H1 (cell line): Measurements from ENCODE around the gene FAR2. TPM values are rescaled to one million over a fixed set of nuclear protein-coding genes. Genes with fewer than 3 reads are reported as not detected.

ENCODE experiments used
- CTCF ChIA-PET: fragments of 300-600 bp; sonication (Branson Sonifier 250); formaldehyde crosslinking; loops from one replicate; lab custom pipeline; 2021; ENCODE audit not compliant: partially characterized antibody; lab: Charles Lee
- POLR2A ChIA-PET: fragments of 300-600 bp; sonication (Branson Sonifier 250); formaldehyde crosslinking; loops from one replicate; lab custom pipeline; 2021; ENCODE audit warnings: inconsistent platforms; ENCODE audit not compliant: partially characterized antibody; lab: Charles Lee
- DNase-seq, 2 experiments: peaks; one replicate each; pipeline versions ENCODE4 v3.0.0 to v3.0.0-alpha.2; 2010 to 2022; ENCODE audit warnings: low spot score in 2 of 2, low read depth in 1 of 2, mixed read lengths in 1 of 2
- FAIRE-seq: peaks from 2 replicates; lab custom pipeline; 2011; peaks lifted over from hg19 to GRCh38; lab: Jason Lieb, UNC
- H2AFZ ChIP-seq: 2 replicates; pipeline ENCODE4 v1.8.1; 2012; ENCODE audit warnings: low read length, inconsistent platforms
- H2AK5ac ChIP-seq: 2 replicates; pipeline ENCODE4 v1.6.1; 2013; ENCODE audit warnings: low read depth, low read length
- H2BK120ac ChIP-seq: replicated peaks from 2 replicates; pipeline ENCODE3; 2013; ENCODE audit warnings: low read depth, low read length, inconsistent platforms
- H2BK12ac ChIP-seq: 2 replicates; pipeline ENCODE4 v1.6.1; 2013; ENCODE audit warnings: low read depth, low read length
- H2BK15ac ChIP-seq: 2 replicates; pipeline ENCODE4 v1.6.1; 2013; ENCODE audit warnings: low read length
- H2BK20ac ChIP-seq: 2 replicates; pipeline ENCODE4 v1.6.1; 2013; ENCODE audit warnings: low read length
- H2BK5ac ChIP-seq: 2 replicates; pipeline ENCODE4 v1.6.1; 2013; ENCODE audit warnings: low read depth, low read length
- H3K14ac ChIP-seq: 2 replicates; pipeline ENCODE4 v1.6.1; 2013; ENCODE audit warnings: inconsistent platforms; ENCODE audit not compliant: insufficient read length
- H3K18ac ChIP-seq: 2 replicates; pipeline ENCODE4 v1.6.1; 2013; ENCODE audit warnings: low read length; ENCODE audit errors: extremely low read depth
- H3K23ac ChIP-seq: 2 replicates; pipeline ENCODE4 v1.6.1; 2013; ENCODE audit warnings: inconsistent platforms; ENCODE audit not compliant: insufficient read length
- H3K23me2 ChIP-seq: 2 replicates; pipeline ENCODE4 v1.6.1; 2013; ENCODE audit warnings: low read depth, low read length
- H3K27ac ChIP-seq: 2 replicates; pipeline ENCODE4 v1.6.1; 2011; ENCODE audit warnings: low read depth, low read length, inconsistent platforms
- H3K27me3 ChIP-seq, 4 experiments: replicated peaks in 1 of 4; 1 replicate in 1 of 4; 2 replicates in 3 of 4; pipeline versions ENCODE4 v1.6.1 to v1.8.1; 2011 to 2013; ENCODE audit warnings: low read length in 3 of 4, mild to moderate bottlenecking in 3 of 4, inconsistent platforms in 2 of 4, mixed read lengths in 2 of 4, moderate library complexity in 1 of 4; ENCODE audit not compliant: control insufficient read depth in 3 of 4, insufficient read depth in 3 of 4; ENCODE audit errors: extremely low read depth in 1 of 4
- H3K36me3 ChIP-seq, 4 experiments: 2 replicates each; pipeline versions ENCODE4 v1.6.1 to v1.8.1; 2011 to 2013; ENCODE audit warnings: mild to moderate bottlenecking in 4 of 4, low read length in 3 of 4, moderate library complexity in 2 of 4, control low read depth in 1 of 4, inconsistent platforms in 1 of 4; ENCODE audit not compliant: insufficient read depth in 4 of 4, control insufficient read depth in 2 of 4
- H3K4ac ChIP-seq: replicated peaks from 2 replicates; pipeline ENCODE3; 2013; ENCODE audit warnings: low read length, low read depth, mixed read lengths, inconsistent platforms; ENCODE audit not compliant: insufficient read length
- H3K4me1 ChIP-seq, 4 experiments: replicated peaks in 1 of 4; 1 replicate in 1 of 4; 2 replicates in 3 of 4; pipeline versions ENCODE4 v1.6.1 to v1.8.1; 2011 to 2013; ENCODE audit warnings: low read length in 3 of 4, inconsistent platforms in 2 of 4, mixed read lengths in 1 of 4; ENCODE audit not compliant: insufficient read depth in 4 of 4, control insufficient read depth in 3 of 4
- H3K4me2 ChIP-seq, 2 experiments: 2 replicates each; pipeline versions ENCODE4 v1.6.1 to v1.8.1; 2011 to 2013; ENCODE audit warnings: low read depth in 2 of 2, low read length in 2 of 2, control low read depth in 1 of 2, inconsistent platforms in 1 of 2, mild to moderate bottlenecking in 1 of 2; ENCODE audit not compliant: insufficient read depth in 1 of 2
- H3K4me3 ChIP-seq, 4 experiments: fragments of 200-600, 300-600 bp in 1 of 4; sonication (generic), shearing (Covaris generic), sonication (Bioruptor Twin) in 1 of 4; 2 replicates each; pipeline versions ENCODE4 v1.5.1 to v1.8.1; 2011 to 2016; ENCODE audit warnings: low read length in 4 of 4, low read depth in 3 of 4, control low read depth in 2 of 4, inconsistent platforms in 2 of 4, mild to moderate bottlenecking in 2 of 4, mixed read lengths in 1 of 4, moderate library complexity in 1 of 4; ENCODE audit not compliant: insufficient read depth in 2 of 4; ENCODE audit errors: extremely low read depth in 1 of 4
- H3K56ac ChIP-seq: replicated peaks from 2 replicates; pipeline ENCODE3; 2013; ENCODE audit warnings: low read depth, mild to moderate bottlenecking, mixed read lengths, low read length, inconsistent platforms; ENCODE audit not compliant: insufficient read length
- H3K79me1 ChIP-seq: 2 replicates; pipeline ENCODE4 v1.6.1; 2013; ENCODE audit warnings: low read depth, low read length, control low read depth
- H3K79me2 ChIP-seq, 2 experiments: 2 replicates each; pipeline versions ENCODE4 v1.6.1 to v1.8.1; 2012 to 2013; ENCODE audit warnings: low read length in 2 of 2, mild to moderate bottlenecking in 2 of 2, inconsistent platforms in 1 of 2; ENCODE audit not compliant: insufficient read depth in 2 of 2, control insufficient read depth in 1 of 2
- H3K9ac ChIP-seq, 4 experiments: replicated peaks in 1 of 4; 1 replicate in 1 of 4; 2 replicates in 3 of 4; pipeline versions ENCODE4 v1.6.1 to v1.8.1; 2011 to 2013; ENCODE audit warnings: low read depth in 3 of 4, low read length in 3 of 4, control low read depth in 2 of 4, mild to moderate bottlenecking in 2 of 4, moderate library complexity in 2 of 4, inconsistent platforms in 1 of 4; ENCODE audit errors: extremely low read depth in 1 of 4
- H3K9me3 ChIP-seq, 2 experiments: 2 replicates each; pipeline versions ENCODE4 v1.6.1 to v1.8.1; 2012 to 2013; ENCODE audit warnings: mild to moderate bottlenecking in 2 of 2, moderate library complexity in 2 of 2, control low read depth in 1 of 2, inconsistent platforms in 1 of 2, low read depth in 1 of 2, low read length in 1 of 2, mixed read lengths in 1 of 2; ENCODE audit not compliant: insufficient read depth in 2 of 2
- H4K20me1 ChIP-seq, 2 experiments: replicated peaks in 1 of 2; 2 replicates each; pipeline versions ENCODE3 to v1.8.1; 2011 to 2013; ENCODE audit warnings: inconsistent platforms in 2 of 2, low read length in 2 of 2, mild to moderate bottlenecking in 1 of 2; ENCODE audit not compliant: insufficient read depth in 2 of 2, control insufficient read depth in 1 of 2
- H4K5ac ChIP-seq: 2 replicates; pipeline ENCODE4 v1.6.1; 2013; ENCODE audit warnings: low read length, low read depth, mixed read lengths, inconsistent platforms; ENCODE audit not compliant: insufficient read length
- H4K8ac ChIP-seq: 2 replicates; pipeline ENCODE4 v1.8.0; 2013; ENCODE audit warnings: mild to moderate bottlenecking, moderate library complexity, low read length, inconsistent platforms; ENCODE audit not compliant: insufficient read depth; ENCODE audit errors: extremely low read depth
- H4K91ac ChIP-seq: replicated peaks from 2 replicates; pipeline ENCODE3; 2013; ENCODE audit warnings: low read length, mixed read lengths, inconsistent platforms; ENCODE audit not compliant: insufficient read length
- ASH2L ChIP-seq: fragments of 200-600, 300-600 bp; sonication (generic); IDR thresholded peaks from one replicate; pipeline ENCODE4 v1.7.1; 2017; ENCODE audit warnings: low read length
- BRCA1 ChIP-seq: IDR thresholded peaks from 2 replicates; pipeline ENCODE4 v1.6.1; 2012; ENCODE audit warnings: low read depth, low read length, improper control_type of control experiment
- SIN3A ChIP-seq, 2 experiments: IDR thresholded peaks in 1 of 2; conservative IDR thresholded peaks in 1 of 2; 2 replicates each; pipeline ENCODE4 v1.6.1; 2011 to 2012; ENCODE audit warnings: low read length in 2 of 2, improper control_type of control experiment in 1 of 2, low read depth in 1 of 2, mild to moderate bottlenecking in 1 of 2
- SP2 ChIP-seq: IDR thresholded peaks from 2 replicates; pipeline ENCODE4 v1.6.1; 2012; ENCODE audit warnings: mild to moderate bottlenecking, low read length, inconsistent platforms
- TBP ChIP-seq: IDR thresholded peaks from 2 replicates; pipeline ENCODE4 v1.6.1; 2011; ENCODE audit warnings: low read depth, low read length, improper control_type of control experiment
- WGBS, 2 experiments: shearing (Covaris generic) in 1 of 2; methylation state at CpG; one replicate each; pipeline versions ENCODE4 v1.1.6 to v1.1.7; 2013 to 2015; ENCODE audit warnings: low lambda C conversion rate in 2 of 2, mixed read lengths in 2 of 2, inconsistent platforms in 1 of 2, low coverage in 1 of 2, missing lambda C conversion rate in 1 of 2; ENCODE audit not compliant: insufficient replicate concordance in 2 of 2, insufficient coverage in 1 of 2, insufficient read length in 1 of 2; ENCODE audit errors: extremely low coverage in 1 of 2, missing lambda C conversion rate in 1 of 2; 5-methylcytosine and 5-hydroxymethylcytosine counted together
- polyA plus RNA-seq, 7 experiments: library from polyadenylated mRNA; depleted of rRNA in 3 of 7; stranded (reverse) in 5 of 7; unstranded in 2 of 7; fragments of >200 nt in 5 of 7; fragments of 200-250 nt in 2 of 7; gene quantifications; 1 replicate in 5 of 7; 2 replicates in 1 of 7; 4 replicates in 1 of 7; pipeline versions ENCODE4 v1.2.1 to v1.2.3, GENCODE V29; 2011 to 2013; ENCODE audit warnings: missing spikeins in 2 of 7, mixed read lengths in 2 of 7
- total RNA-seq: library from RNA; stranded (reverse); fragmentation: NEBNext Ultra II Directional; extraction: Animal tissue kit (Norgen Biotek cat#: 25700); gene quantifications from 2 replicates; pipeline ENCODE4 v1.2.1, GENCODE V29; 2021

Gene FAR2
- total and polyA plus RNA-seq, 2 of the 8 experiments (the other 6 are each of a cell fraction or from before 2014, with no cell fraction given) = 24.0 to 24.1 TPM

GRCh38 chr12:29187756-29188155, 38.7 kb downstream of the FAR2 start:
- H4K5ac ChIP-seq = no peak overlapping the region
- no peaks in the 10 kb centered on the region for H3K27me3 ChIP-seq
- H4K8ac ChIP-seq = no peak overlapping the region
- no peak for TF ChIP-seq ASH2L
- TF ChIP-seq SP2 = no peak
- no peak for TF ChIP-seq TBP
- no peak for TF ChIP-seq BRCA1
- TF ChIP-seq SIN3A (conservative IDR thresholded peaks at IDR 0.05 in 1 of 2, IDR thresholded peaks at IDR 0.05 in 1 of 2; ENCODE audit: low read depth in 1 of 2, low read length in 2 of 2) = no peak
- no peak overlapping the region for H2BK15ac ChIP-seq
- DNase-seq (no peak), FAIRE-seq (no peak)
- H2BK5ac ChIP-seq = no peak overlapping the region
- H3K9me3 ChIP-seq = no peaks in the 10 kb centered on the region
- H3K9ac ChIP-seq = no peak overlapping the region
- H3K36me3 ChIP-seq = no peaks in the 10 kb centered on the region
- H3K4me1 ChIP-seq = no peaks in the 10 kb centered on the region
- H3K23ac ChIP-seq = no peak overlapping the region
- no peaks in the 10 kb centered on the region for H3K79me1 ChIP-seq
- H3K14ac ChIP-seq = no peak overlapping the region
- no peaks in the 10 kb centered on the region for H4K20me1 ChIP-seq
- H2AK5ac ChIP-seq = no peak overlapping the region
- H3K4ac ChIP-seq = no peak overlapping the region
- WGBS, 2 experiments = 83% methylated on average over 2 of the region's 2 CpGs; no CpG with 5 or more reads in 1 of the 2 experiments
- H3K4me3 ChIP-seq = no peak overlapping the region
- H3K4me2 ChIP-seq = no peak overlapping the region
- H2BK12ac ChIP-seq = no peak overlapping the region
- peaks cover 2% of the 10 kb centered on the region; the same call in 1 of the 2 replicates for H3K23me2 ChIP-seq
- H2AFZ ChIP-seq = no peak overlapping the region
- ChIA-PET POLR2A (no interaction called here), CTCF (no interaction called here)
- no peak overlapping the region for H2BK120ac ChIP-seq
- H3K56ac ChIP-seq = no peak overlapping the region
- H3K18ac ChIP-seq = no peak overlapping the region
- no peak overlapping the region for H3K27ac ChIP-seq
- no peaks in the 10 kb centered on the region for H3K79me2 ChIP-seq
- no peak overlapping the region for H2BK20ac ChIP-seq
- no peak overlapping the region for H4K91ac ChIP-seq
